ENCODE measurements around the gene ZNF519. TPM values are rescaled to one million over a fixed set of nuclear protein-coding genes. Genes with fewer than 3 reads are reported as not detected.
"Not testable (repeated sequence)": the region's sequence is repeated elsewhere in the genome, so short reads cannot be mapped to it uniquely, and the experiment has no call there.

The ZNF519 gene
- total RNA-seq, 1 experiment from 2014 or later = 24.3 TPM

DNA sequence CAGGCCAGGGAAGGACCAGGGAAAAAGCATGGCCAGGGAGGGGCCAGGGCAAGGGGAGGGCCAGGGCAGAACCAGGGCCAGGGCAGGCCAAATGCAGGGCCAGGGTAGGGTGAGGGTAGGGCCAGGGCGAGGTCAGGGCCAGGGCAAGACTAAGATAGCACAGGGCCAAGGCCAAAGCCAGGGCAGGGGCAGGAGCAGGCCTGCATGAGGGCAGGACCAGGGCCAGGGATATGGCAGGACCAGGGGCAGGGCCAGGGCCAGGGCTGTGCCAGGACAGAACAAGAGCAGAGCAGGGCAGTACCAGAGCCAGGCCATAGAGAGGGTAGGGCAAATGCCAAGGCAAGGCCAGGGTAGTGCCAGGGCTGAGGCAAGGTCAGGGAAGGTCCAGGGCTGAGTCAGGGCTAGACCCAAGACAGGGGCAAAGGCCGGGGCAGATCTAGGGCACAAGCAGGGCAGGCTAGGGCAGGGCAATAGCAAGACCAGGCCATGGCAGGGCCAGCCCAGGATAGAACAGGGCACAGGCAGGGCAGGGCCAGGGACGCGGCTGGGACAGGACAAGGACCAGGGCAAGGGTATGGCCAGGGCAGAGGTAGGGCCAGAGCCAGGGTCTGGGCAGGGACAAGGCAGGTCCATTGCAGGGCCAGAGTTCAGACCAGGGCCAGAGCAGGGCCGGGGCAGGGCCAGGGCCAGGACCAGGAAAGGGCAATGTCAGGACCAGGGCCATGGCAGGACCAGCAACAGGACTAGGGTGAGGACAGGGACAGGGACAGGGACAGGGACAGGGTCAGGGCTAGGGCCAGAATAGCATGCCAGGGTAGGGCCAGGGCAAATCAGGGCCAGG is 39.3 kb upstream of the ZNF519 start:
- H3K9me3 ChIP-seq (ENCODE audit: control insufficient read depth, low read depth, low read length) = peaks cover 15% of the 10 kb centered on the region
- H4K91ac ChIP-seq (ENCODE audit: insufficient read length, low read depth, low read length); H2AK5ac ChIP-seq (ENCODE audit: insufficient read length, low read length); H2BK20ac ChIP-seq (ENCODE audit: low read depth, low read length, poor library complexity, severe bottlenecking); H2BK5ac ChIP-seq (ENCODE audit: insufficient read length, low read length); H3K56ac ChIP-seq (ENCODE audit: insufficient read length, low read depth, low read length); H3K79me2 ChIP-seq (ENCODE audit: insufficient read depth, low read length); H3K23me2 ChIP-seq (ENCODE audit: insufficient read length, low read depth, low read length, poor library complexity, severe bottlenecking); H3K27me3 Mint-ChIP-seq (ENCODE audit: low read depth); H3K27ac Mint-ChIP-seq; H2BK12ac ChIP-seq (ENCODE audit: insufficient read length, low read depth, low read length); H3K4me2 ChIP-seq (ENCODE audit: insufficient read depth, insufficient read length, low read length); H2AFZ ChIP-seq (ENCODE audit: low read length); H3K18ac ChIP-seq (ENCODE audit: insufficient read length, low read depth, low read length); H3K14ac ChIP-seq (ENCODE audit: insufficient read depth, low read length); H3K4me3 Mint-ChIP-seq; DNase-seq; H3K79me1 ChIP-seq (ENCODE audit: insufficient read depth, low read depth, low read length, poor library complexity, severe bottlenecking); H2BK15ac ChIP-seq (ENCODE audit: low read depth, low read length); H4K20me1 ChIP-seq (ENCODE audit: control insufficient read depth, insufficient read depth, insufficient read length); H3K23ac ChIP-seq (ENCODE audit: insufficient read length, low read depth, low read length); H3K4me1 Mint-ChIP-seq; H4K5ac ChIP-seq (ENCODE audit: insufficient read length, low read depth, low read length); H4K8ac ChIP-seq (replicated peaks; ENCODE audit: insufficient read length, low read depth, low read length); H3K4ac ChIP-seq (ENCODE audit: low read depth, low read length); H3K4me1 ChIP-seq (ENCODE audit: insufficient read depth, low read length); H3T11ph ChIP-seq (ENCODE audit: low read length); H3K27me3 ChIP-seq (ENCODE audit: insufficient read depth, low read length); H3K27ac ChIP-seq (ENCODE audit: insufficient read length, low read depth, low read length); H3K9ac ChIP-seq (ENCODE audit: extremely low read depth, insufficient read length, low read length); H2BK120ac ChIP-seq (ENCODE audit: low read depth, low read length, poor library complexity, severe bottlenecking): not testable (repeated sequence)
- Mint-ChIP-seq H3K36me3 (ENCODE audit: insufficient read depth in 1 of 3, low read depth in 3 of 3) (peaks cover 8 to 12% (median 9%) of the 10 kb centered on the region in 3 experiments; a peak in 6 of 7 replicates), H3K9me3 (peaks cover 71 to 83% of the 10 kb centered on the region in 2 experiments)
- no CpG with 5 or more reads among the region's 5 CpGs for WGBS (ENCODE audit: extremely low coverage, insufficient read length, low lambda C conversion rate)

- WGBS (ENCODE audit: extremely low coverage, insufficient read length, low lambda C conversion rate) = no CpG with 5 or more reads among the region's 6 CpGs
- not testable (repeated sequence) for H3K27ac Mint-ChIP-seq; H3K27me3 Mint-ChIP-seq (ENCODE audit: low read depth); H2BK12ac ChIP-seq (ENCODE audit: insufficient read length, low read depth, low read length); H3K27ac ChIP-seq (ENCODE audit: insufficient read length, low read depth, low read length); H4K20me1 ChIP-seq (ENCODE audit: control insufficient read depth, insufficient read depth, insufficient read length); H2AFZ ChIP-seq (ENCODE audit: low read length); H2BK120ac ChIP-seq (ENCODE audit: low read depth, low read length, poor library complexity, severe bottlenecking); H3K27me3 ChIP-seq (ENCODE audit: insufficient read depth, low read length); H3K4me1 Mint-ChIP-seq; H3K56ac ChIP-seq (ENCODE audit: insufficient read length, low read depth, low read length); H3K18ac ChIP-seq (ENCODE audit: insufficient read length, low read depth, low read length); H3K23ac ChIP-seq (ENCODE audit: insufficient read length, low read depth, low read length); H3T11ph ChIP-seq (ENCODE audit: low read length); DNase-seq; H2AK5ac ChIP-seq (ENCODE audit: insufficient read length, low read length); H2BK5ac ChIP-seq (ENCODE audit: insufficient read length, low read length); H3K4me3 Mint-ChIP-seq; H3K23me2 ChIP-seq (ENCODE audit: insufficient read length, low read depth, low read length, poor library complexity, severe bottlenecking); H2BK15ac ChIP-seq (ENCODE audit: low read depth, low read length); H3K79me1 ChIP-seq (ENCODE audit: insufficient read depth, low read depth, low read length, poor library complexity, severe bottlenecking); H3K4ac ChIP-seq (ENCODE audit: low read depth, low read length); H3K79me2 ChIP-seq (ENCODE audit: insufficient read depth, low read length); H4K5ac ChIP-seq (ENCODE audit: insufficient read length, low read depth, low read length); H3K9ac ChIP-seq (ENCODE audit: extremely low read depth, insufficient read length, low read length); H4K8ac ChIP-seq (replicated peaks; ENCODE audit: insufficient read length, low read depth, low read length); H3K4me1 ChIP-seq (ENCODE audit: insufficient read depth, low read length); H3K4me2 ChIP-seq (ENCODE audit: insufficient read depth, insufficient read length, low read length); H4K91ac ChIP-seq (ENCODE audit: insufficient read length, low read depth, low read length); H3K14ac ChIP-seq (ENCODE audit: insufficient read depth, low read length); H2BK20ac ChIP-seq (ENCODE audit: low read depth, low read length, poor library complexity, severe bottlenecking)
- peaks cover 14% of the 10 kb centered on the region for H3K9me3 ChIP-seq (ENCODE audit: control insufficient read depth, low read depth, low read length)
- Mint-ChIP-seq H3K9me3 (peaks cover 68 to 81% of the 10 kb centered on the region in 2 experiments), H3K36me3 (ENCODE audit: insufficient read depth in 1 of 3, low read depth in 3 of 3) (peaks cover 3 to 12% (median 8%) of the 10 kb centered on the region in 3 experiments; a peak in 6 of 7 replicates)
Measured at GRCh38 chr18:14170367-14171036, 38.3 kb upstream of the ZNF519 start.
